K562 (cell line): ENCODE results near the gene CSNK1G1. TPM values are rescaled to one million over a fixed set of nuclear protein-coding genes. Genes with fewer than 3 reads are reported as not detected.

Experiments used
- ATAC-seq: fragments of 200-7000 bp; cut with Tn5 transposase; 3 replicates; pipeline ENCODE4 v1.9.1; 2020; ENCODE audit warnings: moderate library complexity
- BruUV-seq: library from RNA; stranded (reverse); fragments of 400-500 nt; replicated peaks from 2 replicates; lab custom pipeline; 2021; lab: Mats Ljungman, UMichigan
- CTCF ChIA-PET: fragments of 300-600 bp; formaldehyde crosslinking; extraction: SDS; loops from one replicate; lab custom pipeline; 2021; ENCODE audit warnings: low intra/inter-chr PET ratio; lab: Yijun Ruan, JAX
- POLR2A ChIA-PET: fragments of 300-600, 350-650 bp; sonication (Branson Sonifier 250); formaldehyde crosslinking; extraction: SDS; loops from one replicate; lab custom pipeline; 2021; ENCODE audit warnings: antibody characterized with exemption, inconsistent platforms; lab: Yijun Ruan, JAX
- DNase-seq, 4 experiments: peaks; one replicate each; pipeline versions ENCODE4 v3.0.0 to v3.0.0-alpha.2; 2011 to 2018; ENCODE audit warnings: low spot score in 3 of 4, mixed read lengths in 3 of 4; ENCODE audit errors: extremely low read depth in 1 of 4
- FAIRE-seq: peaks from 2 replicates; lab custom pipeline; 2011; peaks lifted over from hg19 to GRCh38; lab: Jason Lieb, UNC
- H2AFZ ChIP-seq: 2 replicates; pipeline ENCODE4 v1.6.0; 2011; ENCODE audit warnings: low read depth, low read length, control low read depth, inconsistent platforms
- H3K27ac ChIP-seq: fragments of 200-600 bp; 3 replicates; pipeline ENCODE4 v1.8.0; 2011; ENCODE audit warnings: low read depth, mild to moderate bottlenecking, control low read depth, inconsistent platforms, low read length, moderate library complexity, mixed read lengths; ENCODE audit errors: extremely low read depth
- H3K27me3 ChIP-seq, 2 experiments: fragments of 300-600 bp in 1 of 2; 2 replicates in 1 of 2; 3 replicates in 1 of 2; pipeline versions ENCODE4 v1.6.0 to v1.8.0; 2011; ENCODE audit warnings: inconsistent platforms in 2 of 2, low read length in 2 of 2, mild to moderate bottlenecking in 1 of 2, mixed read lengths in 1 of 2, moderate library complexity in 1 of 2; ENCODE audit not compliant: control insufficient read depth in 2 of 2, insufficient read depth in 2 of 2
- H3K36me3 ChIP-seq: fragments of 300-600 bp; 3 replicates; pipeline ENCODE4 v1.8.0; 2011; ENCODE audit warnings: mild to moderate bottlenecking, low read length, inconsistent platforms; ENCODE audit not compliant: control insufficient read depth, insufficient read depth
- H3K4me1 ChIP-seq, 2 experiments: fragments of 200-600 bp in 1 of 2; replicated peaks in 1 of 2; 2 replicates in 1 of 2; 3 replicates in 1 of 2; pipeline versions ENCODE4 v1.5.1 to v1.8.0; 2011; ENCODE audit warnings: inconsistent platforms in 2 of 2, low read length in 2 of 2, mild to moderate bottlenecking in 1 of 2, mixed read lengths in 1 of 2, moderate library complexity in 1 of 2; ENCODE audit not compliant: control insufficient read depth in 2 of 2, insufficient read depth in 2 of 2
- H3K4me2 ChIP-seq: 2 replicates; pipeline ENCODE4 v1.6.1; 2011; ENCODE audit warnings: low read length, control low read depth, inconsistent platforms, mixed read lengths; ENCODE audit not compliant: insufficient read depth
- H3K4me3 ChIP-seq: fragments of 200-600 bp; sonication (generic), shearing (Covaris generic); 2 replicates; pipeline ENCODE4 v1.5.1; 2016; ENCODE audit warnings: control low read depth, inconsistent platforms
- H3K79me2 ChIP-seq: fragments of 200-600 bp; 3 replicates; pipeline ENCODE4 v1.8.0; 2011; ENCODE audit warnings: low read length, inconsistent platforms; ENCODE audit not compliant: control insufficient read depth, insufficient read depth
- H3K9ac ChIP-seq, 2 experiments: 2 replicates each; pipeline versions ENCODE4 v1.6.0 to v1.6.1; 2011; ENCODE audit warnings: low read depth in 2 of 2, low read length in 2 of 2, control low read depth in 1 of 2, inconsistent platforms in 1 of 2, mild to moderate bottlenecking in 1 of 2, mixed read lengths in 1 of 2; ENCODE audit not compliant: insufficient read depth in 1 of 2
- H3K9me1 ChIP-seq: one replicate; pipeline ENCODE4 v1.6.0; 2011; ENCODE audit warnings: inconsistent platforms, mild to moderate bottlenecking, low read length, moderate library complexity; ENCODE audit not compliant: control insufficient read depth, insufficient read depth
- H3K9me3 ChIP-seq: replicated peaks from 2 replicates; pipeline ENCODE4 v1.5.1; 2011; ENCODE audit warnings: low read depth, low read length, inconsistent platforms; ENCODE audit not compliant: control insufficient read depth, insufficient read depth
- H4K20me1 ChIP-seq: replicated peaks from 2 replicates; pipeline ENCODE4 v1.6.1; 2011; ENCODE audit warnings: low read length, inconsistent platforms, mixed read lengths; ENCODE audit not compliant: control insufficient read depth, insufficient read depth
- ATF7 ChIP-seq: fragments of 450-650 bp; IDR thresholded peaks from 2 replicates; pipeline ENCODE4 v1.7.1; 2014; ENCODE audit warnings: mild to moderate bottlenecking, moderate library complexity
- DACH1 ChIP-seq: fragments of 450-650 bp; IDR thresholded peaks from 2 replicates; pipeline ENCODE4 v1.6.1; 2018; ENCODE audit not compliant: partially characterized antibody
- NFIC ChIP-seq: fragments of 450-650 bp; IDR thresholded peaks from 2 replicates; pipeline ENCODE4 v1.6.1; 2017; ENCODE audit warnings: mild to moderate bottlenecking, inconsistent platforms
- RBFOX2 ChIP-seq: fragments of 200-400 bp; formaldehyde crosslinking; IDR thresholded peaks from 2 replicates; pipeline ENCODE4 v1.6.1; 2017; ENCODE audit warnings: low read depth, mild to moderate bottlenecking, low read length, moderate library complexity
- SRSF9 ChIP-seq: fragments of 200-400 bp; formaldehyde crosslinking; IDR thresholded peaks from 2 replicates; pipeline ENCODE4 v1.6.1; 2017; ENCODE audit warnings: low read depth, low read length, borderline replicate concordance
- ZNF316 ChIP-seq: fragments of 450-650 bp; IDR thresholded peaks from 2 replicates; pipeline ENCODE4 v1.6.1; 2016
- ZNF589 ChIP-seq: fragments of 200-800 bp; sonication (Bioruptor generic); IDR thresholded peaks from 2 replicates; pipeline ENCODE4 v1.6.1; 2016; ENCODE audit warnings: low read depth, missing genetic modification characterization, missing compliant biosample characterization
- in situ Hi-C: fragments of 300-500 bp; cut with MboI; formaldehyde crosslinking; loops from 4 replicates; pipeline ENCODE4 v1.15.0; 2018; ENCODE audit warnings: inconsistent platforms, mixed read lengths
- intact Hi-C: fragments of 100-400 bp; cut with micrococcal nuclease; formaldehyde crosslinking; loops from 2 replicates; pipeline ENCODE4 v1.14.2; 2022
- polyA plus RNA-seq, 8 experiments: library from polyadenylated mRNA; depleted of rRNA in 4 of 8; stranded (reverse) in 5 of 8; unstranded in 3 of 8; fragments of >200 nt; fragmentation: Nextera tagmentation in 2 of 8; fragmentation: Illumina TruSeq in 1 of 8; extraction: Ambion mirVana in 2 of 8; extraction: Trizol in 1 of 8; gene quantifications; 2 replicates each; pipeline versions ENCODE4 v1.2.1 to v1.2.3, GENCODE V29; 2011 to 2014; ENCODE audit warnings: inconsistent platforms in 1 of 8, missing spikeins in 1 of 8
- total RNA-seq, 7 experiments: library from RNA; depleted of rRNA in 6 of 7; stranded (reverse); fragments of >200 nt in 6 of 7; fragmentation: Illumina TruSeq in 2 of 7; extraction: Trizol in 2 of 7; gene quantifications; 2 replicates each; pipeline versions ENCODE4 v1.2.1 to v1.2.3, GENCODE V29; 2011 to 2021; ENCODE audit warnings: low replicate concordance in 1 of 7
- TF ChIP-seq, protein P1 (sequence below), 2 experiments: fragments of 200-800 bp in 1 of 2; sonication (Bioruptor generic) in 1 of 2; sonication (generic) in 1 of 2; formaldehyde crosslinking in 1 of 2; IDR thresholded peaks in 1 of 2; conservative IDR thresholded peaks in 1 of 2; 2 replicates each; pipeline versions ENCODE4 v1.5.0 to v1.6.1; 2016 to 2020; ENCODE audit warnings: missing compliant biosample characterization in 1 of 2, missing genetic modification characterization in 1 of 2, missing genetic modification reagents in 1 of 2
- TF ChIP-seq, protein P2 (sequence below): fragments of 250-450 bp; sonication (Bioruptor Pico); IDR thresholded peaks from 2 replicates; pipeline ENCODE4 v1.5.0; 2022; ENCODE audit warnings: mild to moderate bottlenecking
- TF ChIP-seq, protein P3 (sequence below): fragments of 250-450 bp; sonication (Bioruptor Pico); IDR thresholded peaks from 2 replicates; pipeline ENCODE4 v1.8.0; 2021; ENCODE audit warnings: moderate library complexity, mild to moderate bottlenecking, inconsistent platforms
- TF ChIP-seq, protein P4 (sequence below): sonication (generic); formaldehyde crosslinking; IDR thresholded peaks from 2 replicates; pipeline ENCODE4 v1.8.1; 2023; ENCODE audit warnings: mild to moderate bottlenecking, missing genetic modification reagents

CSNK1G1 gene
- total and polyA plus RNA-seq, 9 of the 15 experiments (the other 6 are each of a cell fraction or from before 2014, with no cell fraction given): 4.5 to 18.5 (median 9.5) TPM

DNA sequence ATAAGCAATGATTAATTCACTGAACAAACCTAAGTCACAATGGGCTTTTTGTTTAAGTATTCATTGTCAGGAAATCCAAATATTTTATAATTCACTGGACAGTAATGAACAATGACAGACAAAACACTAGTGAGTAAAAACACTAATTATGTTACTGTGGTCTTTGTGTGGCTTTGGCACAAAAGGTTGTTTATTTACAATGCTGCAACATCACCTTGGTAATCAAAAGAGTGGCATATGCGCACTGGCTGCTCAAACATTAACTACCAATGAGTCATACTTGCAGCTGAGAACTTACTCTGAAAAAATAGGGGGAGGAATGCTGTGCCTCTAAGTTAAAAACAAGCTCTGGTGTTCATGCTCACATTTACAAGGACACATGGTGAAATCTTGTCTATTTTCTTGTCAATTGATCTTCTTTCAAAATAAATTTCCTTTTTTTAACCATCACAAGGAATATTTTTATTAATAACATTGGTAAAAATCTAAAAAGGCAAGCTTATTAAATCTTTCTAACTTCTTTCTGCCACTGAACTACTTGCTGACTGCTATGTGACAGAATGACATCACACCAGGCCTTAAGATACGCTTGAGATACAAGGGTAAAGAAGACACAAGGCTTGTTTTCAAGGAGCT, 107.9 kb downstream of the CSNK1G1 start (continued):
- TF ChIP-seq, protein P1, sequence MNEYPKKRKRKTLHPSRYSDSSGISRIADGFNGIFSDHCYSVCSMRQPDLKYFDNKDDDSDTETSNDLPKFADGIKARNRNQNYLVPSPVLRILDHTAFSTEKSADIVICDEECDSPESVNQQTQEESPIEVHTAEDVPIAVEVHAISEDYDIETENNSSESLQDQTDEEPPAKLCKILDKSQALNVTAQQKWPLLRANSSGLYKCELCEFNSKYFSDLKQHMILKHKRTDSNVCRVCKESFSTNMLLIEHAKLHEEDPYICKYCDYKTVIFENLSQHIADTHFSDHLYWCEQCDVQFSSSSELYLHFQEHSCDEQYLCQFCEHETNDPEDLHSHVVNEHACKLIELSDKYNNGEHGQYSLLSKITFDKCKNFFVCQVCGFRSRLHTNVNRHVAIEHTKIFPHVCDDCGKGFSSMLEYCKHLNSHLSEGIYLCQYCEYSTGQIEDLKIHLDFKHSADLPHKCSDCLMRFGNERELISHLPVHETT (CRISPR knock-in tag; conservative IDR thresholded peaks at IDR 0.05 in 1 of 2, IDR thresholded peaks at IDR 0.05 in 1 of 2): peak in 1 of 2 experiments; percentile 41; a peak in 2 of 4 replicates
- TF ChIP-seq ATF7 (peak; percentile 74), DACH1 (peak; percentile 63)
- TF ChIP-seq, protein P2, sequence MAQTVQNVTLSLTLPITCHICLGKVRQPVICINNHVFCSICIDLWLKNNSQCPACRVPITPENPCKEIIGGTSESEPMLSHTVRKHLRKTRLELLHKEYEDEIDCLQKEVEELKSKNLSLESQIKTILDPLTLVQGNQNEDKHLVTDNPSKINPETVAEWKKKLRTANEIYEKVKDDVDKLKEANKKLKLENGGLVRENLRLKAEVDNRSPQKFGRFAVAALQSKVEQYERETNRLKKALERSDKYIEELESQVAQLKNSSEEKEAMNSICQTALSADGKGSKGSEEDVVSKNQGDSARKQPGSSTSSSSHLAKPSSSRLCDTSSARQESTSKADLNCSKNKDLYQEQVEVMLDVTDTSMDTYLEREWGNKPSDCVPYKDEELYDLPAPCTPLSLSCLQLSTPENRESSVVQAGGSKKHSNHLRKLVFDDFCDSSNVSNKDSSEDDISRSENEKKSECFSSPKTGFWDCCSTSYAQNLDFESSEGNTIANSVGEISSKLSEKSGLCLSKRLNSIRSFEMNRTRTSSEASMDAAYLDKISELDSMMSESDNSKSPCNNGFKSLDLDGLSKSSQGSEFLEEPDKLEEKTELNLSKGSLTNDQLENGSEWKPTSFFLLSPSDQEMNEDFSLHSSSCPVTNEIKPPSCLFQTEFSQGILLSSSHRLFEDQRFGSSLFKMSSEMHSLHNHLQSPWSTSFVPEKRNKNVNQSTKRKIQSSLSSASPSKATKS (CRISPR knock-in tag): no peak

DNA sequence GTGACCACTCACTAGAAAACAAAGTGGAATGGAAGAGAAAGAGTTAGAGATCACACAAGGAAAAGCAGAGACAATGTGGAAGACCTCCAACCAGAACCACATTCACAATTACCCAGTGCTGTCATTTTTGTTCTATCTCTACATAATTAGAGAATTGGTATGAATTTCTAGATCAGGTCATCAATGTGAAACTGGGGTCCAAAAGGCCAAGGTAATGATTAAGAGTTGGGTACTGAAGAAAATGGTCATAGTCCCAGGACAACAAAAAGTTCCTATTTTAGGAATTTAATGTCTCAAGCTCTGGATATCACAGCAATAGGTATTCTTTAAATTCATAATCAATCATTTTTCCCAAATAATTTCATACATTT, 108.5 kb downstream of the CSNK1G1 start:
- ChIA-PET POLR2A (interaction anchor here (0.6 to 7.1 kb wide), 9 partner anchors 9 to 461 kb away, joined by 3 to 40 read pairs (median 5); no protein-coding TSS in a partner anchor), CTCF (no interaction called here)
- Histone ChIP-seq H3K4me1 (peaks cover 0 to 18% of the 10 kb centered on the region in 2 experiments; a peak in 4 of 5 replicates), H3K9ac (peak overlapping the region in 1 of 2 experiments; percentile 61; a peak in 1 of 4 replicates), H3K27ac (peak overlapping the region; percentile 84), H3K9me1 (no peaks in the 10 kb centered on the region), H3K36me3 (0 out of 3 replicates have a peak, but pooled peaks cover 3% of the 10 kb centered on the region), H3K79me2 (peaks cover 4% of the 10 kb centered on the region; the same call in 1 of the 3 replicates), H3K9me3 (no peaks in the 10 kb centered on the region), H4K20me1 (no peaks in the 10 kb centered on the region), H3K4me2 (no peak overlapping the region), H3K4me3 (no peak overlapping the region), H2AFZ (peak overlapping the region; percentile 79), H3K27me3 (no peaks in the 10 kb centered on the region)
- no peak for ATAC-seq
- no peak for DNase-seq
- intact Hi-C loops: no loop called here
- BruUV-seq: no TSS peak
- in situ Hi-C loops: no loop called here
- no peak for FAIRE-seq
- TF ChIP-seq, protein P3, sequence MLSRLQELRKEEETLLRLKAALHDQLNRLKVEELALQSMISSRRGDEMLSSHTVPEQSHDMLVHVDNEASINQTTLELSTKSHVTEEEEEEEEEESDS (CRISPR knock-in tag): no peak
- TF ChIP-seq RBFOX2 (no peak), ZNF589 (CRISPR knock-in tag) (0 out of 2 replicates have a peak, but pooled peaks have one; percentile 10), ZNF316 (no peak), SRSF9 (no peak), NFIC (no peak)
- TF ChIP-seq, protein P4, sequence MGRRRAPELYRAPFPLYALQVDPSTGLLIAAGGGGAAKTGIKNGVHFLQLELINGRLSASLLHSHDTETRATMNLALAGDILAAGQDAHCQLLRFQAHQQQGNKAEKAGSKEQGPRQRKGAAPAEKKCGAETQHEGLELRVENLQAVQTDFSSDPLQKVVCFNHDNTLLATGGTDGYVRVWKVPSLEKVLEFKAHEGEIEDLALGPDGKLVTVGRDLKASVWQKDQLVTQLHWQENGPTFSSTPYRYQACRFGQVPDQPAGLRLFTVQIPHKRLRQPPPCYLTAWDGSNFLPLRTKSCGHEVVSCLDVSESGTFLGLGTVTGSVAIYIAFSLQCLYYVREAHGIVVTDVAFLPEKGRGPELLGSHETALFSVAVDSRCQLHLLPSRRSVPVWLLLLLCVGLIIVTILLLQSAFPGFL (CRISPR knock-in tag): no peak
